ENCODE results near the gene ADAT1.
"Not testable (repeated sequence)": the region's sequence is repeated elsewhere in the genome, so short reads cannot be mapped to it uniquely, and the experiment has no call there.

The ADAT1 gene

DNA sequence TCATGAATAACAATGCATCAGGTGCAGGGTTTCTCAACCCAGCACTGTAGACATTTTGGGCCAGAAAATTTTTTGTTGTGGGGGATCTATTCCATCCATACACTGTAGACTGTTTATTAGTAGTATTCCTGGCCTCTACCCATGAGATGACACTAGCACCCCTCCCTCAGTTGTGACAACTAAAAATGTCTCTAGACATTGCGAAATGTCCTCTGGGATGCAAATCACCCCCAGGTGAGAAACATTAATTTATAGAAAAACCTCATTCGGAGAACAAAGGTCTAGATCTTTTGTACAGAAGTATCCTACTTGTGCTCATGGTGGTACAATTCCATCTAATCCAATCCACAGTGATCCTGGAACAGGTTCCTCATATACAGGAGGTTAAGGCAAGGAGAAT, 4.3 kb downstream of the ADAT1 start:
- DNase-seq = no peak

DNA sequence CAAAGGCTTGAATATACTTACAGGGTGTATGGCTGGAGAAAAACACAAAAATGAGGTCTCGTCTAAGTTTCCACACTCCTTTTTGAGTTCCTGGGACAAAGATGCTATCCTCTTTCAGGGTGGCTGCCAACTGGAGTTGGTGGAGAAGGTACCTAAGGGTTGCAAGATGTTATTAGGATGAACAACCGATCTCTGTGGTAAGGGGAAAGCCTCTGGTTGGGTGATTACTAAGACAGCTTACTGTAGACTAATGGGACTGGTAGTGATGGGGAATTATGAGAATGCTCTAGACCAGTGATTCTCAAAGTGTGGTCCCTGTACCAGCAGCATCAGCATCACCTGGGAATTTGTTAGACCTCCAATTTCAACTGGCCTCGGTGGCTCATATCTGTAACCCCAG, 6.0 kb downstream of the ADAT1 start:
- DNase-seq = no peak

DNA sequence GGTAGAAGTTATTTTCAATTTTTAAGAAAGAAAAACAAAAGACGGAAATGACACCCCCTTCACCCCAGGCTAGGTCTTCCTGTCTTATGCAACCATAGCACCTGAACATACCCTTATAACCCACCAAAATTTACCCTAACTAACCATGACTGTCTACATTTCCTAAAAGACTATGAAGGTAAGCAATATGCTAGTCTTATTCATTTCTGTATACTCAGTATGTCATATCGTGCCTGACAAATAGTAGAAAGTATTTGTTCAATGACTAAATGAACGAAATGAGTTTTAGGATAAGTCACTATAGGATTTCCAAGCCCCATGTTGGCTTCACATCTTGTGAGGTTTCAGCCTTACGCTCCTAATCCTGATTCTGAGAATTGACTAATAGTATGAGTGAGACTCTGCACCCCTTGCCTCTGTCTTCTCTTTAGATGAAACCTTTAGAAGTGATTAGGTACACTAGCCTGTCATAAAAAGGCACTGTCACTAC, 6.5 kb downstream of the ADAT1 start:
- DNase-seq = no peak

DNA sequence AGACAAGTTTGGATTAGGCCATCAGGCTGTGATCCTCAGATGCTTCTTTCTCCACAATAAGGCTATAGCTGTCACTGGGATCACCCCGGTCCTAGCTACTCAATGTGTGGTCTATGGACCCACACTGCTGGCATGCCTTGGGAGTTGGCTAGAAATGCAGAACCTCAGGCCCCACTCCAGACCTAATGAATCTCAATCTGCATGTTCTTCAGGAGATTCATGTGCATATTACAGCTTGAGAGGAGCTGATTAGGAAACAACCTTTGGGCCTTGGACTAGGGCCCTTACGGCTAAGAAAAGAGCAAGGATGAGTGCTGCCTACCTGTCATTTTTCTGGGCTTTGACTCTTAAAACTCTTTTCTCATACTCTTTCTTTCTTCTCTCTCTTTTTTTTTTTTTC, 7.5 kb downstream of the ADAT1 start:
- DNase-seq = no peak

DNA sequence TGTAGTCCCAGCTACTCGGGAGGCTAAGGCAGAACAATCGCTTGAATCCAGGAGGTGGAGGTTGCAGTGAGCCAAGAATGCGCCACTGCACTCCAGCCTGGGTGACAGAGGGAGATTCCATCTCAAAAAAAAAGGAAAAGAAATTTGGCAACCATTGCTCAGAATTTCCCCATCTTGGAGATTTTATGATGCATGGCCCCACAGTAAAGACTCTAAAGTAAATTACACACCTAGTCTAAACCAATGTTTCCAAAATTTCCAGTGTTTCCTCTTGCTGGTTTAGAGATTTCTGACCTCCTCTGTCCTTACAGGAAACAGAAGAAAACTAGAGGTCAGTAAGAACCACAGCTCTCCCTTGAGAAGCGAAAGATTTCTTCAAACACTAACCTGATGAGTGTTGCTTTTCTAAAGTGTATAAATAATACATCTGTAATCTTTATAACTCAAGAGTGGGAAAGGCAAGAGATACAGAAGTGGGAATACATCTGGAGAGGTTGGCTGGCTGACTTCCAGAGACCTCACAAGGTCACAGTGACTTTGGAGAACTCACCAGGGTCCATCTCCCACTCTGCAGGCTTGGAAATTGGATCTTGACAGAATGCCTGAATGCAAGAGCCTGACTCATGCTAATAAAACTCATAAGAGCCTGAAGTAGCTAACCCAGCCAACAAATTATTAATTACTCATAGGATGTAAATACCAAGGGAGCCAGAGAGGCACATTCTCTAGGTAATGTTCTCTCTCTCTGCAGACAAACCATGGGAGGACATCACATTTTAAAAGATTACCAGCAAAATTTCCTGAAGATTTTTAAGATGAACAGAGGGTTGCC, 8.8 kb downstream of the ADAT1 start:
- DNase-seq = no peak

DNA sequence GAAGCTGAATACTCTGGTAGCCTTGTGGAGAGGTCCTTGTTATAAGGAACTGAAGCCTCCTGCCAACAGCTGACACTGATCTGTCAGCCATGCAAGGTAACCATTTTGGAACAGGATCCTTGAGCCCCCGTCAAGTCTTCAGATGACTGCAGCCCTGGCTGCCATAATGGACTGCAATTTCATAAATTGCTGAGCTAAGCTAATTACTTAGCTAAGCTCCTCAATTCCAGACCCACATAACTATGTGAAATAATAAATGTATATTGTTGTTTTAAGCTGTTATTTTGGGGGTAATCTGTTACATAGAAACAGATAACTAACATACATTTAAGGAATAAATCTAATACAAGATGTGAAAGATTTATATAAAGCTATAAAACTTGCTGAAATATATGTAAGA, 16.6 kb downstream of the ADAT1 start:
- DNase-seq = no peak

DNA sequence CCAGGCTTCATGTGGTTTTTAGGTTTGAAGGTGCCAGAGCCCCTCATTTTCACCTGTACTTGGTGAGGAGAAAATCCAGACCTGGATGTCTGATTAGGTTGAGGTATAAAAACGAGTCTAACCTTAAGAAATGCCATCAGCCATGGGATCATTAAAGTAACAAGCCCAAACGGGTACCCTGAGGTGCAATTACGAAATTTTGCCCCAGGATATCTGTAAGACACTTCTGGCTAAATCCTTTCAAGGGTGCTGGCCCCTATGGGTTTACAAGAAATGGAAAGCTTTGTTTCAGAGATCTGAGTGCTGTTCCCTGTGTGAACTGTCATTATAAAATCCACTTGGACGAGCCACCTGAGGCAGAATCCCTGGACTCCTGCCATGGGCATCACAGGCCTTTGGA, 19.8 kb downstream of the ADAT1 start:
- DNase-seq = no peak

DNA sequence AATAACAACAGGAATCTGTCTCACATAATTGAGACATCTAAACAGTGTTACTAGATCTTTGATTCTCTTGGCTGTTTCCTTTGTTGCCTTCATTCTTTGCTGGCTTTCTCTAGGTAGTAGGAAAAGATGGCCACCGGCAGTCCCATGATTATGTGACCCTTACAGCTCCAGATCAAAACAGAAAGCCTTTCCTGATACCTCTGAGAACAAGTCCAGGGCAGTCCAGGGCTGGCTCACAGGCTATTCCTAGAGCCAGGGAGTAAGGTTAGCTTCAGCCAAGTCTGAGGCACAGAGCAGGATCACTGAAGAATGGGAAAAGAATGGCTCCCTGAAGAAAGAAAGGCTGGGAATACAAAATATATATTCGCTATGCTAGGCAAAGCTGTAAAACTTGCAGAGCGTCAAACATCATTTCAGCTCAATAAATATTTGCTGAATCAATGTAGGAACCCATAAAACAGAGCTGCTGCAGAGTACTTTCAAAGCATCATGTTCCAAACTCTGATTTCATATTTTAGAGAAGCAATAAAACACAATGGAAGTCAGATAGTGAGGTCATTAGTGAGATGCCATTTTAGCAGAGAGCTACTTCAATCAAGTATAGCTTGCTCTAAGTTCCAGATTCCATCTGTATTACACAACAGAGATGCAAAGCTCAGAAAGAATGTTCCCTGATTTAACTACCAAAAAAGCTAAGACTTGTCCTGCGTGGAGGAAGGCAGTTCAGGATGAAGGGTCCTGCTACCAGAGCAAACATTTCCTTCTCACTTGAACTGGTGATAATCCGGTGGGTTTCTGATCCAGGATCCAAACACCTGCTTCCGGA, 23.4 kb downstream of the ADAT1 start:
- DNase-seq = no peak

DNA sequence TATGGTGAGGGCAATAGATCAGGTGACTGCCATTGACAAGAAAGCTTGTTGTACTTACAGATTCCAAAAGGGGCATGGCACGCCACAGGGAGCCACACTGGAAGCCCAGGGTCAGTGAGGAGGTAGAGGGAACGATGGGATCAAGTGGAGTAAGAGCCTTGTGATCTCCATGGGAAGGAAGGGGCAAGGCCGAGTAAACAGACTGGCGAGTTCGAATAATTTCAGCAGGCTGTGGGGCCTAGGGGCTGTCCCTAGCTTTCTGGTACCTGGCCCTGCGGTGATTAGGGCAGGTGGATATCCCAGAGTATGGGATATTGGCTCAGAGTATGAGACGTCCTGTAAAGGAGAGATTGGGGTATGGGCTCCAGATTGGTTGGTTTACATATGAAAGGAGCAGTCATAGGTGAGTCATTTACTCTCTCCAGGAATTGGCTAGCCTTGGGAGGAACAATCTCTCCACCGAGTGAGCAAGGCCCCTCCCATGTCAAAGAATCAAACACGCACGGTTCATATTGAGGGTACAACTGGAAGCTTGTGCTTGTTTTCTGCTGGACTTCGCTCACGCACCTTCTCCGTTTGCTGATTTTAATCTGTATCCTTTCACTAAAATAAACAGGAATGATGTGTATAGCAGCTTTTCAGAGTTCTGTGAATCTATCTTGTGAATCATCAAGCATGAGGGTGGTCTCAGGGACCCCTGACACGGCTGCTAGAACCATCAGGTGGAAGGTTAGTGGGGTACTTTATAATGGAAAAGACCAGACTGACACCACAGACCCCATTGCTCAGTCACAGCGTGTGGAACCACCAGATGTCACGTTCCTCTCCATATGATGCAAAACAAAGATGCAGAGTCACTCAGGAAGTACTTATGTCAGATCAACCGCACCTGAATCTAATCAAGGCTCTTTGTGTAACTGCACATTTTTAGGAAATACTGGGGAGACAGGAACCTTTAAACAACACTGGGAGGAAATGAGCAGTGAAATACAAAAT, 29.0 kb downstream of the ADAT1 start:
- DNase-seq = no peak

DNA sequence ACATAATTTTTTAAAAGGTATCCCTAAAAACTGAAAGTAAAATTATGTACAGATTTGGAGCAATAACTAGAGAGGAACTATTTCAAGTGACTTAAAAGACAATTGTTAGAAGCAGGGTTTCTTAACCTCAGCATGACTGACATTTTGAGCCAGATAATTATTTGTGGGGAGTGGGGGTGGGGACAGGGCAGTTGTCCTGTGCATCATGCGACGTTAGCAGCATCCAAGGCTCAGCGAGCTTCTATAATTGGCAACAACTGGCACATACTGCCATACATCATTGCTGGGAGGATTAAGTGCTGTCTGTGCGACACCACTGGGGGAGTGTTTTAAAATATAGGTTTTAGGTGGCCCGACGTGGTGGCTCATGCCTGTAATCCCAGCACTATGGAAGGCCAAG, 29.8 kb downstream of the ADAT1 start:
- no peak for DNase-seq

DNA sequence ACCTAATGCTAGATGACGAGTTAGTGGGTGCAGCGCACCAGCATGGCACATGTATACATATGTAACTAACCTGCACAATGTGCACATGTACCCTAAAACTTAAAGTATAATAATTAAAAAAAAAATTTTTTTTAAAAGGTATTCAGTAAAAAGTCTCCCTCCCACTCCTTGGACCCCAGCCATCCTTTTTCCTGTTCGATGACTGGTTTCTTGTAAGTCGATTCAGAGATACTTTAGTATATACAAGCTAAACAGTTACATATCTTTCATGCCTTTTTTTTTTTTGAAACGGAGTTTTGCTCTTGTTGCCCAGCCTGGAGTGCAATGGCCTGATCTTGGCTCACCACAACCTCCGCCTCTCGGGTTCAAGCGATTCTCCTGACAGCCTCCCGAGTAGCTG, 31.2 kb downstream of the ADAT1 start:
- DNase-seq = not testable (repeated sequence)

DNA sequence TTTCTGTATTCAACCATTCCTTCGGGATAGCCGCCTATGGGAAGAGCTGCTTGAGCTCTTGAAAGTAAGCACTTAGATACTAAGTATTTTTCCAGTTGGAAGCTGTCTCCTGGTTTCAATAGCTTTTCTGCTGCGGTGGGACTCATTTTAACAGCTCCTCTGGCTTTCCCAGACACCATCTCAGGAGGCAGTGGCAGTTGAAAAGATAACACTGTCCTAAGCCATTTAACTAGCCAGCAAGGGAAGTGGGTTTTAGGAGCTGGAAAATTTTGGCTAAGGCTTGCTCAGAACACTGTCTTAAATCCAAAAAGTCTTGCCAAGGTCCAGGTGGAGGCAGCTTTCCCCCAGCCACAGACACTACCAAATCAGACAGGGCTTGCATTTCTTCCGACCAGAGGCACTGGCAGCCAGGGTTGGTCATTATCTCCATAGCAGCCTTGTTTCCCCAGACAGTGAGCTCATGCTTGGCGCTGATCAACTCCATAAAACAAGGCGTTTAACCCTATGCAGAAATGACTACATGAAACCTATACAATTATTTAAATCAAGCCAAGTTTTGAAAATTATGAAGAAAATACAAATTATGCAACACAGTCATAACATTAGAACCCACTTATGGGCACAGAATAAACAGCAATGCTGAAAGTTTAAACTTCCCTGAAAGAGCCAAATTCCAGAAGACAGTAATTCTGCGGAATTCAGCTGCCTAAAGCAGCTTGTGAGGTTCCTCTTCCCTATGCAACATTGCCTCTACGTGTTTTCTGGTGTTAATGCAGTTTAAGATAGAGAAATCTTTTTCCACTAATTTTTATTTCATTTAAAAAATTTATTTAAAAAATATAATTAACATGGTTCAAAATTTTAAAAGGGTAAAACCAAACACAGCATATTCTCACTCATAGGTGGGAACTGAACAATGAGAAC, 31.9 kb downstream of the ADAT1 start:
- DNase-seq = no peak

DNA sequence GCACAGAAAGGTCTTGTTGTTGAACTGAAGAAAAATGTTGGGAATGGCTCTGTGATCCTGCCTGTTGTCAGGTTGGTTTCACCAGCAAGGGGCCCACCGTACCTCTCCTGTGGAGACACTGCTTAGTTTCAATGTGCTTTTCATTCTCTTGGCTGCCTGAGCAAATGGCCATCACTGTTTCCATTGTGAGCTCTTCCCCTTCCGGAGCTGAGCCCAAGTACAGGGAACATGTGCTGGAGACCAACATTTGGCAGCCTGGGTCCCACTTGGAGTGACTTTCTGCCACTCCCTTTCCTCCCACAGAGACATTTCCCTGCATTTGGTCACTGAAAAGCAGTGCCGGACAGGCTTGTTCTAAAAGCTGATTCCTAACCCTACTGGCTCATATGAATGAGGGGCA, 33.8 kb downstream of the ADAT1 start:
- no peak for DNase-seq

DNA sequence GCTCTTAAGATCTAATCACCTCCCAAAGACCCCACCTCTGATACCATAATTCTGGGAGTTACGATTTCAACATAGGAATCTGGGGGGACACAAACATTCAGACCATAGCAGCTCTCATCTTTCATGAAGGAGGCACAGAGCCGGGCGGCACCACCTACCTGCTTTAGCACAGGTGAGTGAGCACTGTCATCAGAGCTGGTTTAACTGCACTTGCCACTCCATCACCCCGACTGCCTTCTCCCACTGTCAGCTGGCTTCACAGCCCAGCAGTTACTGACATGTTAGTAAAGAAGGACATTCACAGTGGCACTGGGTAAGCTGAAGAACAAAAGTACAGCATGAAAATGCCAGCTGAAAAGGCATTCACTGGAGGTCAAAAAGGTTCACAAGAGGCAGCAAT, 34.4 kb downstream of the ADAT1 start:
- no peak for DNase-seq

DNA sequence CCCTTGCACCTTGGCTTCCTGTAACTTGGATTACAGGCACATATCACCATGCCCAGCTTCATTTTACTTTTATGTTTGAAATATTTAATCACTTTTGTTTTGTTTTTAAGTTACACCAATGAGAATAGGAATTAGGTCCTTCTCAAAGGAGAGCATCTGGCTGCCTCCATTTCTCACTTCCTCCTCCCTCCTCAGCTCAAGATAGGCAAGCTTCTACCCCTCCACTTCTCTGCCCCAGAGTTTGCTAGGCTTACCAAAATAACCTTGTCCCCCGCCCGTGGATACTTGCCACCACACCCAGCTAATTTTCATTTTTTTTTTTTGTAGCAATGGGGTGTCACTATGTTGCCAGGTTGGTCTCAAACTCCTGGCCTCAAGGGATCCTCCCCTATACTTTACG, 39.0 kb downstream of the ADAT1 start:
- DNase-seq = no peak

DNA sequence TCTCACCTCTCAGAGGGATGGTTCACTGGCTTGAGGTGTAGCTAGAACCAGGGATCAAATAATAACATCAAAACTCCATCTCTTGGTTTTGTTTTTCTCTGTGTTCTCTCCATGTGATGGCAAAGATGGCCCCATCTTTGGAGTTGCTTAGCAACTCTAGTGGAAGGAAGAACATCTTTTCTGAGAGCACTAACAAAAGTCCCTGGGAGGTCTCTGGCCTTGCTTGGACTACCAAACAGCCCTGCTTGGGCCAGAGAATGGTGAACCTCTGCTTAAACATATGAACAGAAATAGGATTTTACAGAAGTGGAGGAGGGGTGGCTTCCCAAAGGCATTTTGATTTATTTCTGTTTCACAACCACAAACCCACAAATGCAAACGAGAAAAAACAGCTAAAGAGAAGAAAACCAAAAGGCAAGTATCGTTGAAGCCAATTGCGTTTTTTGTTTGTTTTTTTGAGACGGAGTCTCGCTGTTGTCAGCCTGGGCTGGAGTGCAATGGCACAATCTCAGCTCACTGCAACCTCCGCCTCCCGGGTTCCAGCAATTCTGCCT, 43.7 kb downstream of the ADAT1 start:
- no peak for DNase-seq

DNA sequence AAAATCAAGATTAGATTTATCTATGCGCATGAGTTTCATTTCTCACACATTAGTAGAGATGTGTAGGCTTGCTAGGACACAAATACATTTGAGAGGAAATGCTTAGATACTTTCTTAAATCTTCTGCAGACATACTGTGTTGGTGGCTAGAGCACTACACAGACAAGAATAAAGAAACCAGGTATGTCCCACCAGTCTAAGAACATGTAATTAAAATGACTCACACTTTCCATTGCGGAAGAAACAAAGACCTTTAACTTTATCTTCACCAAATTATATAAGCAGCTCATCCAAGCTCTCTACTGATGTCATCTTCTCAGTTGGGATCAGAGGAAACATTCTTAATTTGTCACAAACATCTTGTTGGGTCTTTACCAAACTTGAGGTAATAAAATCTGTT, 44.4 kb downstream of the ADAT1 start:
- DNase-seq = no peak

DNA sequence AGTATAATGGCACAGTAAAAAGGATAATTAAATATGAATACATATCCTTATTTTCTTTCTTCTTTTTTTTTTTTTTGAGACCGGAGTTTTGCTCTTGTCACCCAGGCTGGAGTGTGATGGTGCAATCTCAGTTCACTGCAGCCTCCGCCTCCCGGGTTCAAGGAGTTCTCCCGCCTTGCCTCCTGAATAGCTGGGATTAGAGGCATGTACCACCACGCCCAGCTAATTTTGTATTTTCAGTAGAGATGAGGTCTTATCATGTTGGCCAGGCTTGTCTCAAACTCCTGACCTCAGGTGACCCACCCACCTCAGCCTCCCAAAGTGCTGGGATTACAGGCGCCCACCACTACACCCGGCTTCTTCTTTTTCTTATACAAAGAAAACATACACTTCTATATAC, 44.9 kb downstream of the ADAT1 start:
- DNase-seq = no peak

DNA sequence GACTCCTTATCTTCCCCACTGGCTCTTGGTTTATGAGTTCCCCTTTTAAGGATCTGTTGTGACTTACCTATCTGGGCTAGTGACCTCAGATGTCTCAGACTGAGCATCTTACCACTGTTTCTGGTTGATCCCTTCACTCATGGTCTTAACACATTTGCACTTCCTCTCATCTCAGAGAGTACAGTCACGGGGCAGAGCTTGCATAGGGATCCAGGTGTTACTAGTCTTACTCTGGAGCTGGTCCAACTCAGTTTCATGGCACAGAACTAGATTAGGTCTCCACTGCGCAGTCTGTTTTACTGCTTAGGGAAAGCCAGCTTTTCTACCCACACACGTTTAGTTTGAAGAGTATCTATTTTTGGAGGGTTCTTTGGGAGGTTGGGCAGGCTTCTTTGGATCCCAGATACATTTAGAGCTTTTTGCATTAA, 46.7 kb downstream of the ADAT1 start:
- no peak for DNase-seq

DNA sequence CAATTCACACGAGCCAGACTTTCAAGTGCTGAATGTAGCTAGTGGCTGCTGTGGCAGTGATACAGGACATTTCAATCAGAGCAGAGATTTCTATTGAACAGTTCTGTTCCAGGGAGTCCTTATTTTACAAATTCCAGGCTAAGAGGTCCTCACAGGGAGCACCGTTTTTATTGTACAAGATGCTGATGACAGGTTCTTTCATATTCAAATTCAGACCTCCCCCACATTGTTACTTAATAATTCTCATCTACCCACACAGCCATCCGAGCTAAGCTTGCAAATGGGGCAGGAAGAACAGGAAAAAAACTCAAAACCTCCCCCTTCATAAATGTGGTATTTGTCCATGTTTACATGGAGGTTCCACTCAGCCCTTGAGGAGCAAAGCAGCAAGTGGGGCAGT, 47.1 kb downstream of the ADAT1 start:
- no peak for DNase-seq

DNA sequence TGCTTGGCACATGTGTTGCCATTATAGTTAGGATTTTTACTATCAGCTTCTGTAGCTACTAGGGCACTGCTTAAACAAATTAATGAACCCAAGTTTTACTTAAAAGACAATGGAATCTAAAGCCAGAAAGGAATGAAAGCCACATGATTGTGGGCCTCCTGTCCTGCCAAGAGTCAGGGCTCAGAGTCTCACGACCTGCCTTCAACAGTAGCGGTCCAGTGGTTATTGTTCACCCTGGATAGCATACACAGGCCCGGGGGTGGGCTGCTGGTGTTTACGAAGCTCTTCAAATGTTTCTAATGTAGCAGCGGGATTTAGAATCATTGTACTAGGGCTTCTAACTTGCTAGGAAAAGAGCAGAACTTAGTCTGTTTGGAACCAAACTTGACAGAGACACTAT, 49.1 kb downstream of the ADAT1 start:
- DNase-seq = no peak

Data from activated naive CD4-positive, alpha-beta T cell (primary cell).